DND-41 (cell line): ENCODE results near the gene PDS5A.

Experiments used
- CTCF ChIP-seq: IDR thresholded peaks from 2 replicates; pipeline ENCODE4 v1.5.1; 2012; ENCODE audit warnings: borderline replicate concordance, low read length, moderate library complexity, mild to moderate bottlenecking; ENCODE audit not compliant: poor library complexity, severe bottlenecking; ENCODE audit errors: extremely low read depth
- EZH2 ChIP-seq: IDR thresholded peaks from 3 replicates; pipeline ENCODE4 v1.6.1; 2012; ENCODE audit warnings: borderline replicate concordance, low read depth, mild to moderate bottlenecking, moderate library complexity, low read length, inconsistent platforms; ENCODE audit not compliant: severe bottlenecking

GRCh38 chr4:39818646-39819045 is 159.1 kb downstream of the PDS5A start:
- TF ChIP-seq CTCF (no peak), EZH2 (no peak)
